HG02938 (cell line): ENCODE measurements around the gene SLC12A1.

Experiments
- ATAC-seq: cut with Tn5 transposase; IDR thresholded peaks from one replicate; pipeline ENCODE4 v1.9.1; 2021; ENCODE audit warnings: mild to moderate bottlenecking, moderate library complexity; ENCODE audit not compliant: unreplicated experiment

The SLC12A1 gene

DNA sequence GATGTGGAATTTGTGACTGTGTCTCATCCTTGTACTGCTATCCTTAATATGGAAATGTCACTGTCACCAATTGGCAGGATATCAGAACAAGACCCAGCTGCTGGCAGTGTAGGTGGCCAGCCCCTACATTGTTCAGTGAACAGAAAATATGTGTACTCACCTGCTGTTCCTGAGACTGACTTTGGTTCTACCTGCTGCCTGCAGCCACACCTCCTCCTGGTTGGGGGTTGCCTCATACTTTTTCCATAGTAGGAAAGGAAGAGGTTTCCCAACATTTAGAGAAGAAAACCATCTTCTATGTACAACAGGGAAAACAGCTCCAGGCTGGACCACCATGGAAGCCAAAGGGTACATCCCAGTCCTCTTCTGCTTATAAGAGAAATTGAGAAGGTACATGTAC is 35.9 kb downstream of the SLC12A1 start:
- ATAC-seq, result no peak

DNA sequence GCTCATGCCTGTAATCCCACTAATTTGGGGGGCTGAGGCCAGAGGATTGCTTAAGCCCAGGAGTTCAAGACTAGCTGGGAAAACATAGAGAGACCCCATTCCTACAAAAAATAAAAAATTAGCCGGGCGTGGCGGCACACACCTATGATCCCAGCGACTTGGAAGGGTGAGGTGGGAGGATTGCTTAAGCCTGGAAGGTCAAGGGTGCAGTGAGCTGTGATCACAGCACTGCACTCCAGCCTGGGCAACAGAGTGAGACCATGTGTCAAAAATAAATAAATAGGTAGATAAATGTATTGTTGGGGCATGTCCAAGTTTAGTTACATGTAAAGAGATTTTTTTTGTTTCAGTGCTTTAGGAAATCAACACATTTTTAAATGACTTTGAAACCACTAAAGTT is 36.4 kb downstream of the SLC12A1 start:
- no peak for ATAC-seq

DNA sequence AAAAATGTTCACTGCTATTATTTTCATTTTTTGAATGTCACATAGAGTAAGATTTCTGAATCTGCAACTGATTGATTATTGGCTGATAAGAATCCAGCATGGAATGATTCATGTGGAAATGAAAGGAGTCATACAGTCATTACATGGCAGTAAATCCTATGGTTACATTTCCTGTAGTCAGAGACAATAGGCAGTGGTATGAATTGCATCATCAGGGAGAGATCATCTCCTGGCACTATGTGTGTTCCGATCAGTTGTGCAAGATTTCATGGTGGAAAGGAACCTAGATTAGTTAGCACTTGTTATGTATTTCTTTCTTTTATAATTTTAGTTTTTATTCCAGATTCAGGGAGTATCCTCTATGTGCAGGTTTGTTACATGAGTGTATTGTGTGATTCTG is 38.8 kb downstream of the SLC12A1 start:
- no peak for ATAC-seq

DNA sequence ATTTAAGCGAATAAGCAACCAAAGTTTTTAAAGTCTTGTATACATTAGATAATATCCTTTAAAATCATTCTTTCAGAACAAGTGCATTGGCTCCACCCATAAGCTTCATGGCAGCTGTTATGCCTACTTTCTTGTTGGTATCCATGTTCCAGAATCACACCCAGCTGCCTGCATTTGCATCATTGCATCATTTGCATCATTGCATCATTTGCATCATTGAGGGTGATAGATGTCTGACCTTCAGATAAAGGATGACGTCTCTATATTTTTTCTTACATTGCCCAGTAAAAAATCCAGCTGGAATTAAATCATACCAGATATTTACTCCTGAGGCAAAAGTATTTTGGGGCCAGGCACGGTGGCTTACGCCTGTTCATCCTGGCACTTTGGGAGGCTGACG is 42.3 kb downstream of the SLC12A1 start:
- no peak for ATAC-seq

DNA sequence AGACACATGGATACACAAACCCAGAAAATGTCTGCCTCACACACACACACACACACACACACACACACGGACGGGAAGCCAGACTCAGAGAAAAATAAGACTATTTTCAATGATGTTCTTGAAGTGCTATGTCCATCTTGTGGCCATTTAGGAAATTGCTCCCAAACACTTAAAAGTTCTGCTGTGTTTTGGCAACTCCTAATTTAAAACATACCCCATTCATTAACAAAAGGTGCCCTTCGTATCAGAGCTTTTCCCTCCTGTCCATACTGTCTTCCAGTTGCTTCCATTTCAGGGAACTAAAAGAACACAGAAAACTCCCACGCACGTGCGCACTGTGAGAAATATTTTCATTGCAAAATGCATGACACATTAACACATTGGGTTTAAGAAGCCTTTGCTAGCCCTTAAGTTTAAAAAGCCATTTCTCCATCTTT is 44.6 kb downstream of the SLC12A1 start:
- no peak for ATAC-seq

DNA sequence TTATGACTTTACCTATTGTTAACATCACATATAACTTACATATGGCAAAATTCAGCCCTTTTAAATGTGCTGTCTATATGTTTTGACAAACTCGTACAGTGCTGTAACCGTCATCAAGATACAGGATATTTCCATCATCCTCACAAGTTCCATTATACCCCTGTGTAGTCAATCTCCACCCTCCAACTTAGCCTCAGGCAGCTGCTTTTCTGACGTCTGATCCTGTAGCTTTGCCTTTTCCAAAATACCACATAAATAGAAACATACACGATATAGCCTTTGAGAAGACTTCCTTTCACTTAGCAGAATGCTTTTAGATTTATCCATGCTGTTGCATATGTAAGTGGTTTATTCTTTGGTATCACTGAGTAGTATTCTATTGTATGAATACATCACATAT is 47.1 kb downstream of the SLC12A1 start:
- ATAC-seq, result no peak

DNA sequence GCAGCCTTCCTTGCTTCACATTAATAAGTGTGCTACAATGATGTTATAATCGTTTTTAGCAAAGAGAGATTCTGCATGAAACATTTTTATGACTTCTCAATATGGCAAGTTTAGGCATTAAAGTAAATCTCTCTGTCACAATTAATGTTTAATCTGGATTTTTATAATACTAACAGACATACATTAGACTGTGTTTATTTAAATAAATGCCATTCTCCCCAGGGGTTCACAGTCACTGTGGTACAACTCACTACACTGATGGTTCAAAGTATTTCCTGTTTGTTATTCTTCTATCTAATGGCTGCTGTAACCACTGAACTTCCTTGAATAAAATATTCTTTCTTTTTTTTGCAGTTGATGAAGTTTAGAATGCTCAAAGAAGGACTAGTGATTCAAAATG is 59.0 kb downstream of the SLC12A1 start:
- no peak for ATAC-seq

DNA sequence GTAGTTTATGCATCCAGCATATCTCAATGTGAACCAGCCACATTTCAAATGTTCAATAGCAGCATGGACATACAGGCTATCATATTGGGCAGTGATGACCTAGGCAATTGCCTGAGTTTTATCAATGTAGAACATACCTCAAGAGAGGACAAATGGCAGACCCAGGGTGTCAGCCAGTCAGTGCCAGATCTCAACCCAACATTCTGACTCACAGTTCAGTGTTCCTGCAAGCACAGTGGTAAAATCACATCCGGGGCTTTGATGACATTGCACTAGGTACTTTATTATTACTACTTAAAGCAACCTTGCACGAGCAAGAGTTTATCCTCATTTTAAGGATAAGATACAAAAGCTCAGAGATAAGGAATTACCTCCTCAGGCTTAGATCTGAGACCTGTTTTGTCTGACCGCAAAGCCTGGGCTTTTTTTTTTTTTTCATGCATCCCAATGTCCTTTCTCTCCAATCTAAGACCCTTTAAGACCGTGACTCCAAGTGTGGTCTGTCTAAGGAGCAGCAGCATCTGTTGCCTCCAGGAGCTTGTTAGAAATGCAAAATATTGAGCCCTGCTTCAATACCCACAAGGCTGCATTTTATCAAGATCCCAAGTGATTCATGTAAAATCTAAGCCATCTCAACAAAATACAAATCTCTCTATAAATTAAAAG is 60.1 kb downstream of the SLC12A1 start:
- ATAC-seq, result no peak

DNA sequence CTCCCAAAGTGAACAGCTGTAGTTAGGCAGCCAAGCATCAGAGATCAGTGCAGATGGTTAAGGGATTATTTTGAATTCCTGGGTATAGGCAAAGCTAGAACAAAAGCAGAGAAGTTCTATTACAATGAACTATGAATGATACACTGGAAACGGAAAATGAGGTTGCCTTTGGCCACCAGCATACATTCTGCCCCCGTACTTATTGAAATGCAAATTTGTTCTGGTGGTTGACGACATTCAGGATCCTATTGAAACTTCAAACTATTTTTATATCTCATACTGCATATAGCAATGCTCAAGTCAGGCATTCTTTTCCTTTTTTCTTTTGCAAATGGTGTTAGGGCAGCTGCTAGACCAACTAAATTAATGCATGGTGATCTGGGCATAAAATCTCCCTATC is 61.7 kb downstream of the SLC12A1 start:
- ATAC-seq, result no peak

DNA sequence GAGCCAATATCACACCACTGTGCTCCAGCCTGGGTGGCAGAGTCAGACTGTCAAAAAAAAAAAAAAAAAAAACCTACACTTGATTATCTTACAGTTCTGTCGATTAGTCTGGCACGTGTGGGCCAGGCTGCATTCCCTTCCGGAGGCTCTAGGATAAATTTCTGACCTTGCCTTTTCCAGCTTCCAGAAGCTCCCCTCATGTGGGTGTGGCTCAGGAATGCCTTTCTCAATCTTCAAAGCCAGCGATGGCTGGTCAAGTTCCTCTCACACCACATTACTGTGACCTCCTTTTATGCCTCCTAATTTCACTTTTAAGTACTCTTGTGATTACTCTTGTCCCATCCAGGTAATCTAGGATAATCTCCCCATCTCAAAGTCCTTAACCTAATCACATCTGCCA is 66.9 kb downstream of the SLC12A1 start:
- no peak for ATAC-seq

DNA sequence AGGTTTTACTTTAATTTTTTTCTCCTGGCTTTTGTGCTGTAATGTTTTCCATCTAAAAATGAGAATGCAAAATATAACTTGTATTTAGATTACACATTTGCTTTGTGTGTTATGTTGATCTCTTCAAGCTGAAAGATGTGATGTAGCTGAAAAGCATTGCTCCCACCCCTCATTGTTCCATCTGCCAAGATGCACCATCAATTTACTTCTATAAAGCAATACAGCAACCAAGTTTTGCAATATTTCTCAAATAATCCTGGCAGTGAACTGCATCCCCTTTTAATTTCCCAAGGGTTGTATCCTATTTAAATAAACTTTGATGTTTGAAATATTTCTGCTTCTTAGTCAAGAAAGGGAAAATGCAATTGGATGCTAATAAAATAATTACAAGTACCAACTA is 72.6 kb downstream of the SLC12A1 start:
- ATAC-seq, result no peak

DNA sequence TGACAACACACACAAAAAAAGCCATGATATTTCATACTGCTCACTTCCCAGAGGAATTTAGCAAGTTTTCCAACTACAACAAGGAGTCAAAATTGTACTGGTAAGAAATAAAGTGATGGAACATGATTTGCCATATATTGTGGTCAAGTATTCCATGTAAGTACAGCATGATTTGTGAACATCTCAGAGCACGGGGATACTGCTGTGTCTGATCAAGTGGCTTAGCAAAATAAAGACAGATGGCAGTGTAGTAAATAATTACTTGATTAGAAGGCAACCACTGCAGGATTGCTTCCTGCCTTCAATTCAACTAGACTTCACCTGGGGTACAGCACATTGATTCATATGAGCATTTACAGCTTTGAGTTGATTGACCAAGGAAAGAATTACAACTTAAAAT is 73.5 kb downstream of the SLC12A1 start:
- no peak for ATAC-seq

DNA sequence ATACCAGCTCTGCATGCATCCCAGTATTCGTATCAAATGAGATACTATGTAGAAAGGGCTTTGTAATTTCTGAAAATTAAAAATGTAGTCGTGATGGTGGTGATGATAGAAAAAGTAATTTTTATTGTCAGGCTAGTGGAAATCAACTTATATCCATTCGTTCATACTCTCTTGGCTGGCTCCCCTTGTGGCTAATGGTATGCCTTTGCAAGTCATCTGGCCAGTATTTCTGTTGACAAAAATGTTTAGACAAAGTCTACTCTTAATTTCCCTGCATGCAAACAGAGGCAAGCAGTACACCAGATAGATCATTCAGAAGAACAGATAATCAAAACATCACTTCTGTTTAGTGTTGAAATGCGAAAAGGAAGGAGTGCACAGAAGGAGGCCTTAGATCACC is 75.6 kb downstream of the SLC12A1 start:
- ATAC-seq, result no peak

DNA sequence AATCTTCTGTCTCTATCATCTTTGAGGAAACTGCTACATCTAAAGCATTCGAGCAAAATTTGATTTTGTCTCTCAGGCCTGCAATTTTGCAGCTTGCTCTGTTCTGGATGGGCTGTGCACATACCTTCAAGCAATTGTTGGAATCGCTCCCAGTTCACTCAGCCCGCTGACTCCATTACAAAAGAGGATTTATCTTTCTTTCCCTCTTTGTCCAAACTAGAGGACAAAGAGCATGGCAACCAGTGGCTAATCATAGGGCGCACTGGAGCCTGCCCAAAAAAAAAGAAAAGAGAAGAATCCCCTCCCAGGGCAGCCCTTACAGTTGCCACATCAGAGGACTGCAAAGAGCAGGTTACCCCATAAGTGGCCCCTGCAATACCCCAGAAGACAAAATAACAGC is 76.1 kb downstream of the SLC12A1 start:
- ATAC-seq, result no peak

DNA sequence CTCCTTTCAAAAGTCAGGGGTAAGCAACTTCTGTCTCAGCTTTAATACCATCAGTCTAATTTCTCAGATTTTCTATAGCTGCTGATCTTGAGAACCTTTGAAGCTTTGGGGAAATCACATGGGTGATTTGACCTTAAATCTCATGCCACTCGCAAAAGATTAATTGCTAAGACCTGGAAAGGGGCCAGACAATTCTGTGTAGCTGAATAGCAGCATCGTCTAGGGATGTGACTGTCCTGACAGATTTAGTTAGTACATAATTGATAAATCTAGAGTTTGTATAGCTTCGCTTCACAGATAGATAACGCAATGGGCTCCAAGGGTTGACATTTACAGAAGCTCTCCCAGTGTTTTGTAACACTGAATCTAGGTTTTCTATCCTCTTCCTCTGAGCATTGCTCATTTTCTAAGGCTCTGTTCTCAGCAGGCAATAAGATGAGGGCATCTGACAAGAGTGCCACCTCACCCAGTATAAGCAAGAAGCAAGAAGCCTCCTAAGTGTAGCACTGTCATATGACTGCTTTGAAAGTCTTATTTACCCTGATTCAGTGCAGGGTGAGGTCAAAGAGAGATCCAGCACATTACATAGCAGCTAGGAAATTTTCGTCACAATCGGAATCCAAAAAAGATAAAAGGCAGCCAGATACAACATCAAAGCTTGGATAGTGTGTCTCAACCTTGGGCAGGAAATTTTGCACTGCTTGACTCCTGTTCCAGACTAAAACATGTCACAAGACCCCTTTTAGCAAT is 77.5 kb downstream of the SLC12A1 start:
- ATAC-seq, result no peak

DNA sequence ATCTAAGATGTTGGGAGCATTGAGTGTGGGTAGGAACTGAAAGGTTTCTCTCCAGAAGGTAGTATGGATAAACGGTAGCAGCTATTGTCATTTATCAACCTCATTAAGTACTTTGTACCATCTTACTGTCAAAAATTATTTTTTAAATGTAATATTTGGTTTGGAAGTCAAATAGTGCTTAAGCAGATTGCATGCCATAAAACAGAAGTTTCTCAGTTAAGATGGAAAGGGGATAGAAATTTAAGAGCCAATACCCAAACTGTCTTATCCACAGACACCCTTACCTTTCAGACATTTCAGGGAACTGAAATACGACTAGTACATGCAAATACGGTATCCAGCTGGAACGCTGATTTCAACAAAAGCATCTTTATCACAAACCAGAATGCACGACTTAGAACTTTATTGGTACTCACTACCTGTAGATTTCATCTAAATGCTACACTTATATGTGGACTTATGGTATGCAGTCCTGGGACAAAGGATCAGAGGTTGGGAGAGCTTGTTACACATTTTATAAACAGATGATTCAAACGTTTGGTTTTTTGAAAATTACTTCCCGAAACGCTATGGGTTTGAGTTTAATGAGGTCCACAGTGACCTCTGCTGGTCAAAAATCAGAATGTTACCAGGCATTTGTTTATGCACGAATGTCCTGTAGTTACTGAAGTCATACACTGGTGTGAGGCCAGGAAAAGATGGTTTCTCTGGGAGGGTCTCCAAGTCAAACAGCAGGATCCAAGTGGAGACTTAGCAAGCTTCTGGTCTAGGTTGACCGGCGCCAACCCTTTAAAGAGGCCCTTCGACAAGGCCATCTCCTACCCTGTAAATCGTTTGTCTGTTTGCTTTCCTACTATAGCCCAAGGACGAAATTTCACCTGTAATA is 79.5 kb downstream of the SLC12A1 start:
- no peak for ATAC-seq

DNA sequence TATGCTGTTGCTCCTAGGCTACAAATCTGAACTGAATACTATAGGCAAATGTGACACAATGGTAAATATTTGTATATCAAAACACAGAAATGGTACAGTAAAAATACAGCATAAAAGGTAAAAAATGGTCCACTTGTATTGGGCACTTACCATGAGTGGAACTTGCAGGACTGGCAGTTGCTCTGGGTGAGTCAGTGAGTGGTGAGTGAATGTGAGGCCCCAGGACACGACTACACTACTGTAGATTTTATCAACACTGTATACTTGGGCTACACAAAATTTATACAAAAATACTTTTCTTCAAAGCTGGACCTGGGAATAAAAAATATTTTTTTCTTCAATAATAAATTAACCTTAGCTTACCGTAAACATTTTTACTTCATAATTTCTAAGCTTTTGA is 83.5 kb downstream of the SLC12A1 start:
- ATAC-seq, result no peak

DNA sequence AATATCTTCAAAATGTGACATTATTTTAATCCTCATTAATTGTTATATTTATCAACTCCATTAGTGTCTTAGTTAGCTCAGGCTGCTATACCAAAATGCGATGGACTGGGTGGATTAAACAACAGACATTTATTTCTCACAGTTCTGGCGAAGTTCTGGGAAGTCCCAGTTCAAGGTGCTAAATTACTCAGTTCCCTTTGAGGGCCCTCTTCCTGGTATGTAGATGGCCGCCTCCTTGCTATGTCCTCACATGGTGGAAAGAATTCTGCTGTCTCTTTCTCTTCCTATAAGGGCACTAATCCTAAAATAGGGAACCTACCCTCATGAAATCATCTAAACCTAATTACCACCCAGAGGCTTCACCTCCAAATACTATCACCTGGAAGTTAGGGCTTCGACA is 86.4 kb downstream of the SLC12A1 start:
- ATAC-seq, result no peak

DNA sequence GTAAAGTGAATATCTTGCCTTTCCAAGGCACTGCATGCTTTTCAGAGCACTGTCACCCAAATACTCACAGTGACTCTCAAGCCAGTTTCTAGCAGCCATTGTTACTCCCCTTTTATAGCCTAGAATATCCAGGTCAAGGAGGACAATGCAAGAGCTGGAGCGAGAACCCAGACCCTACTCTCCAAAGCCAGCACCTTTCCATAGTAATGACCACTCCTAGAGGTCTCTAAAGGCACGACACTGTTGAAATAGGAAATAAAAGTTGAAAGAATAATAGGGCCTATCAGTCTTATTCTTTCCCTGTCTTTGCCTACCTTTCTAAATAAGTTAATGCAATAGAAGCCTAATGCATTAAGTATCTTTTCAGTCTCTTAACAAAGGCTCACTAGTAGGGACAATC is 91.6 kb downstream of the SLC12A1 start:
- no peak for ATAC-seq

DNA sequence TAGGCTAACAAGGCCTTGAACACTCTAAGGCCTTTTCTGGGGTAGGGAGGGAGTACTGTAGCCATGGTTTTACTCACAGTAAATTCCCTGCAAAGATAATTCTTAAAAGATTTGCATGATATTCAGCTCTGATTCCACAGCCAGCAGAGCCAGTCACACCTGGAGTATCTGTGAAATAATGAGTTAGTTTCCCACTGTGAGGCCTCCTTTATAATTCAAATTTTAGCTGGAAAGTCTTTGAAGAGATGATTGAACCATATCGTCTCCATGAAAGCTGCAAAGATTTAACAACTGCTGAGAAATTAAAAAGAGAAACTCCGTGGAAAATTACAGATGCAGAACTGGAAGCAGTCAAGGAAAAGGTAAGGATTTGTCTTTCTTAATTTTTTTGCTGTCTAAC is 92.8 kb downstream of the SLC12A1 start:
- ATAC-seq, result no peak

DNA sequence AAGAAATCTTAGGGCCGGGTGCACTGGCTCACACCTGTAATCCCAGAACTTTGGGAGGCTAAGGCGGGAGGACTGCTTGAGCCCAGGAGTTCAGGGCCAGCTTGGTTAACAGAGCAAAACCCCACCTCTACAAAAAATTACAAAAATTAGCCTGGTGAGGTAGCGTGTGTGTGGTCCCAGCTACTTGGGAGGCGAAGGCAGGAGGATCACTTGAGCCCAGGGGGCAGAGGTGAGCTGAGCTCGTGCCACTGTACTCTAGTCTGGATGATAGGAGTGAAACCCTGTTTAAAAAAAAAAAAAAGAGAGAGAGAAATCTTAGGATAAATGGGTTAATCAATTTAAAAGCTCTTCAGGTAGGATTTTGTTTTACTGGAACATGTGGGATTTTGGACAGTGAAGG is 93.9 kb downstream of the SLC12A1 start:
- no peak for ATAC-seq

DNA sequence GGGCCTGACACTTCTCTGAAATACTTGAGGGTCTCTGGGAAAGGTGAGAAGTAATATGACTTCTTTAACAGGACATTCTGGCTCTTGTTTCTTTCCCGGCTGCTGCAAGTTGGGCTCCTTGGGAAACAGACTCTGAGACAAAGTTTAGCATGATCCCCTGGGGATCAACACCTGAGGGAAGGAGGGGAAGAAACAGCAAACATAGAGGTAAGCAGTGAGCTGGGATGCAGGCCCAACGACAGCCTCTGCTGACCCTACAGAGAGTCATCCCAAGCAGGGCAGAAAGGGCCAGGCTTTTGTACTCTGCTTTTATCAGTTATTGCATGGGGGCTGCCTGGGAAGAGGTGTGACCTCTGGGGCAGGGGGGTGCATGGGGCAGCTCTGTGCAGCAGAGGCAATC is 98.3 kb downstream of the SLC12A1 start:
- no peak for ATAC-seq
